ENCODE measurements around the gene KCTD1.
A peak's percentile ranks its signal among the peaks of the same experiment; 100 is the strongest.

The KCTD1 gene

DNA sequence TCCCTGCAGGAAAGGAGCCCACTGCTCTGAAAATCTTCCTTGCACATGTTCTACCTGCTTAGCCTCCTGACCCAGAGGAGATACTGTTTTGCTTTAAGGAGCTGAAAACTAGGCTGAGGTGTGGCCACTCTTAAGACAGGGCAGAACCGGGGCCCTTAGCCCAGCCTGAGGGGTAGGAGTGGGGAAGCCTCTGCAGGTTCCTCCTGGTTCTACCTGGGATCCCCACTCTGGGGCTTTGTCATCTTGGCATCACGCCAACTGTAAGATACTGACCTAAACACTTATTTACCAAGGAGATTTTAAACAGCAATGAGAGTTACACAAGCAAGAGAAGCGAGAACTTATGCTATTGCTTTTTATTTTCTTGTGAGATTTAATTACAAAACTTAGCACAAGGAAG, 86.9 kb downstream of the KCTD1 start:
- TF ChIP-seq, protein P1, sequence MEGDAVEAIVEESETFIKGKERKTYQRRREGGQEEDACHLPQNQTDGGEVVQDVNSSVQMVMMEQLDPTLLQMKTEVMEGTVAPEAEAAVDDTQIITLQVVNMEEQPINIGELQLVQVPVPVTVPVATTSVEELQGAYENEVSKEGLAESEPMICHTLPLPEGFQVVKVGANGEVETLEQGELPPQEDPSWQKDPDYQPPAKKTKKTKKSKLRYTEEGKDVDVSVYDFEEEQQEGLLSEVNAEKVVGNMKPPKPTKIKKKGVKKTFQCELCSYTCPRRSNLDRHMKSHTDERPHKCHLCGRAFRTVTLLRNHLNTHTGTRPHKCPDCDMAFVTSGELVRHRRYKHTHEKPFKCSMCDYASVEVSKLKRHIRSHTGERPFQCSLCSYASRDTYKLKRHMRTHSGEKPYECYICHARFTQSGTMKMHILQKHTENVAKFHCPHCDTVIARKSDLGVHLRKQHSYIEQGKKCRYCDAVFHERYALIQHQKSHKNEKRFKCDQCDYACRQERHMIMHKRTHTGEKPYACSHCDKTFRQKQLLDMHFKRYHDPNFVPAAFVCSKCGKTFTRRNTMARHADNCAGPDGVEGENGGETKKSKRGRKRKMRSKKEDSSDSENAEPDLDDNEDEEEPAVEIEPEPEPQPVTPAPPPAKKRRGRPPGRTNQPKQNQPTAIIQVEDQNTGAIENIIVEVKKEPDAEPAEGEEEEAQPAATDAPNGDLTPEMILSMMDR (IDR thresholded peaks at IDR 0.05; ENCODE audit: extremely low read depth, missing control alignments) = no peak
- no peak for DNase-seq (ENCODE audit: low spot score)

DNA sequence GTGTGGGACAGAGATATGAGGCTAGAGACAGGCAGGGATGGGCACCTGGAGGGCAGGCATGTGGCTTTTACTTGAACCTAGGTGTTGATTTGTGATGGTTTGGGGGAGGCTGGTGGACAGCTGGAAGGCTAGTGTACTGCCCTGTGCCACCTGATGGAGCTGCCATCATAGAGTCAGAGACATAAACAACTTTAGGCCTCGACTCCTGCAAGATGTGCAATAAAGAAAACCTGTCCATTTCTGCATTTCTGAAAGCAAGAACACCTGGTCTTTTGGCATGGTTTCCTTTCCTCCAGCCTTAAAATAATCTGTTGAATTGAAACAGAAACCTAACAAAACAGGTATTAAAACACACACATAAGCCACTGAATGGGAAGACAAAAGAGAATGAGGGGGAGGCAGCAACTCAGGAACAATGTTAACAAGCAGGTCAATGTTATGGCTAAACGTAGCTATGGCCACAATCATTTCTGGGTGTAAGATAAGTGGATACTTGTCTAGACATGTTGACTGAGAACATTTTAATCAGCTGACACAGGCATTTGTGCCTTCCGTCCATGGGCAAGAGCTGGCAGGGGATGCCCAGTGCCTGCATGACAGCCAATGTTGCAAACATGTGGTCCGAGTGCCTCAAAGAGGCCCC, 87.8 kb downstream of the KCTD1 start:
- DNase-seq (ENCODE audit: low spot score) = peak; percentile 58
- TF ChIP-seq, protein P1 (IDR thresholded peaks at IDR 0.05; ENCODE audit: extremely low read depth, missing control alignments) = no peak

DNA sequence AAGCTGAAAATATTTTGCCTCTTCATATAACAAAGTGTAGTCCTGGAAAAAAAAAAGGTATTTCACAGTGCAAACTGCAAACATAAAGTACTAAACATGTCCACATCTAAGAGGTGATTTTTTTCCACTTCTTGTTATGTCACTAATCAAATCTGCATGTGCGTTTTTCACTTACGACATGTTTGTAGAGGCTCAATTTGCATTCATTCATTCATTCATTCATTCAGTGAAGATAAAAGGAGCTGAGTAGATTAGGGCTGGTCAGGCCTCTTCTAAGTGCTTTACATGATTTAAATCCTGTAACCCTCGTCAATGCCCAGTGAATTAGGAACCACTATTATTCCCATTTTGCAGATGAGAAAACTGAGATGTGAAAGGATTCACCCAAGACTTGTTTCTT, 88.5 kb downstream of the KCTD1 start:
- TF ChIP-seq, protein P1 (IDR thresholded peaks at IDR 0.05; ENCODE audit: extremely low read depth, missing control alignments) = no peak
- no peak for DNase-seq (ENCODE audit: low spot score)

DNA sequence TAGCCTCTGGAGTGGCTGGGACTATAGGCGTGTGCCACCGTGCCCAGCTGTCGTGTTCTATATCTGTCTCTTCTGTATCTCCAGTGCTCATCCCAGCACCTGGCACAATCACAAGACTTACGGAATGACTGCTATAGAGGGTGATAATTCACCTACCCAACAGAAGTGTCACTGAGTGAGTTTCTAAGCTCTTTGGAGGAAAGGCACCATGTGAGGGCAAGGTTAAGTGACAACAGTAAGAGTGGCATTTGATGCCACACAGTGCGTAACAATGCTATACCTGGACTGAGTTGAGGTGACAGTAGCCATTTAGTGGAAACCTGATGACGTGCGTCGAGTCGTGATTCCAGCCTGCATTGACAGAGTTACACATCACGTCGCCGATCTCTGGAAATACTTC, 89.0 kb downstream of the KCTD1 start:
- DNase-seq (ENCODE audit: low spot score) = no peak
- TF ChIP-seq, protein P1 (IDR thresholded peaks at IDR 0.05; ENCODE audit: extremely low read depth, missing control alignments) = no peak

DNA sequence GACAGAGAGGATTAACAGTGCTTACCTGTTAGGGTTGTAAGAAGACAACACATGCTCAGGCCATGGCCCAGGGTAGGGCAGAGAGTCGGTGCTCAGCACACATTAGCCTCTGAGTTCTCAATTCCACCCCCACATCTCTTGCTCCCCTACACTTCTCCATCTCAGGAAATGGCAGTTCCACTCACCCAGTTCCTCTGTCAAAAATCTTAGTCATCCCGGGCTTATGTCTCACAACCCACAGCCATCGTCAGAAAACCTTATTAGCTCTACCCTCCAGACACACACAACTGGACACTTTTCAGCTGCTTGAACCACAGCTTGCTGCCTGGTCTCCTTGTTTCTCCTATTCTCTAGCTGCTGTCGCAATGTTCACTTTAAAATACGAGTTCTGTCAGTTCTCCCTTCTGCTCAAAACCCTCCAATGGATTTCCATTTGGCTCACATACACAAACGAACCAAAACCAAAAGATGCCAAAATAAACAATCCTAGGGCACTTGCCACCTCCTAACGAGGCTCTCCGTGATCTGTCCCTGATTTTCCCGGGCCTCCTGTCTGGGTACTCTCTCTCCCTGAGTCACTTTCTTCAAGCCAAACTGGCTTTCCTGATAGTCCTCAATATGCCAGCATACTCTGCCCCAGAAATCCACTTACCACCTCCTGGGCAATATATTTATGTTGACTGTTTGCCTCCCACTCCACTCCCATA, 89.7 kb downstream of the KCTD1 start:
- DNase-seq (ENCODE audit: low spot score) = peak; percentile 60
- TF ChIP-seq, protein P1 (IDR thresholded peaks at IDR 0.05; ENCODE audit: extremely low read depth, missing control alignments) = no peak

DNA sequence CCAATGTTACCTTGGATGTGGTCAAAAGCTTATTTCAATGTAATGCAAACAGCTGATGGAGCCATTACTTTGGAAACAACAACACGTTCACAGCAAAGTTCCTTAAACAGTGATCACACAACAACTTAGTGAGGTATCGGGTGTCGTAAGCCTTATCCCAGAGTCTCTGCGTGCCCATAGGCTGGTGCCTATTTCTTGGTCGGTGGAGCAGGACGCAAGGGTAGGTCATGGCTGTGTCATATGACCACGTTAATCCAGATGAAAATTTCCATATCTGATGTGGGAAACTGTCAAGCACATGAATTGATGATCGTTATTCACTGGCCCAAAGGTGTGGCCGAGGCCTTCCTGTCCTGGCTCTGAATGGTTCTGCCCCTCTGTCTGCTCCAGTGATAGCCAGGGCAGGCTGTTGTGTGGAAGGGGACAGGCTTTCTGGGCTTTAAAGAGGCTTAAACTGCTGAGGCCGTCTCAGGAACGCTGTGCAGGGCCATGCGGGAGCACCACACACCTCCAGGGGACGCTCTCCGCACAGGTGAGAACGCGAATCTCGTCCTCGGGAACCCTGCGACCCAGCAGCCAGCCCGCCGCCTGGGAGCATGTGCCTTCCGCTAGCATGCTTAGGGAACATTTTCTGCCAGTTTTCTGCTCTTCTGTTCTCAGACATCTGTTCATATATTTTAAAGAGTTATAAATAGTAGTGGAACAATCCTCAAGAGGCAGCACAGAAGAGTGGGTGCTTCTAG, 90.6 kb downstream of the KCTD1 start:
- TF ChIP-seq, protein P1 (IDR thresholded peaks at IDR 0.05; ENCODE audit: extremely low read depth, missing control alignments) = no peak
- DNase-seq (ENCODE audit: low spot score) = no peak

DNA sequence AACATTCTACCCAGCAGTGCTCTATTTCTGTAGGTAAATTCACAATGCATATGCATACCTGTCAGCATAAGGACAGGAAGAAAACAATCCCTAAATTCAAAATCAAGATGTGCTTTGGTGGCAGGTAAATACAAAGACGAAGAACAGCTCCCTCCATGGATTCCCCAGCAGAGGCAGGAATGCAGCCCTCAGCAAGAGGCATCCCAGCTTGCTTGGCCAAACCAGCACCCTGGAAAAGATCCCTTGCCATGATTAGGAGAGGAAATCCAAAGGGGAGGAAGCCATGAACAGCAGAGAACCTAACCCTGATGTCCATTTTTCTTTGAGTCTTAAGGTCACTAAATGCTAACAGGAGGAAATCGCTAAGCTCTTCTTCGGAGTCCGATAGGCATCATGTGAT, 91.2 kb downstream of the KCTD1 start:
- TF ChIP-seq, protein P1 (IDR thresholded peaks at IDR 0.05; ENCODE audit: extremely low read depth, missing control alignments) = no peak
- no peak for DNase-seq (ENCODE audit: low spot score)

Measured in GM20000 (cell line).